Measurements from ENCODE around the gene RAB27A.
"Not testable (repeated sequence)": the region's sequence is repeated elsewhere in the genome, so short reads cannot be mapped to it uniquely, and the experiment has no call there.

Gene RAB27A

GRCh38 chr15:55289746-55290527 is at the start of gene RAB27A:
RAB27A (minus strand) TSS chr15:55289813; CDS start chr15:55234934, 54,879 bp downstream.
- peak; percentile 44 for DNase-seq (ENCODE audit: low read depth, low spot score)

GRCh38 chr15:55337160-55337559 is 47.5 kb upstream of the RAB27A start:
- no peak for DNase-seq (ENCODE audit: low read depth, low spot score)

GRCh38 chr15:55334997-55335396 is 45.4 kb upstream of the RAB27A start:
- no peak for DNase-seq (ENCODE audit: low read depth, low spot score)

GRCh38 chr15:55334371-55334770 is 44.8 kb upstream of the RAB27A start:
- no peak for DNase-seq (ENCODE audit: low read depth, low spot score)

GRCh38 chr15:55327387-55327786 is 37.8 kb upstream of the RAB27A start:
- DNase-seq (ENCODE audit: low read depth, low spot score) = no peak

GRCh38 chr15:55322467-55322866 is 32.9 kb upstream of the RAB27A start:
- DNase-seq (ENCODE audit: low read depth, low spot score) = no peak

- no peak for DNase-seq (ENCODE audit: low read depth, low spot score)
Measured at GRCh38 chr15:55320963-55321362, 31.4 kb upstream of the RAB27A start.

- no peak for DNase-seq (ENCODE audit: low read depth, low spot score)
Measured at GRCh38 chr15:55320238-55320550, 30.6 kb upstream of the RAB27A start.

GRCh38 chr15:55319537-55320237 is 30.1 kb upstream of the RAB27A start:
- no peak for DNase-seq (ENCODE audit: low read depth, low spot score)

- DNase-seq (ENCODE audit: low read depth, low spot score) = peak; percentile 34
Measured at GRCh38 chr15:55318588-55319494, 29.2 kb upstream of the RAB27A start, which contains the start of the genes PIGB and PIGBOS1. PIGB (plus strand) TSS chr15:55319222; CDS start chr15:55319251, 29 bp downstream. PIGBOS1 (minus strand) TSS chr15:55319123; CDS start chr15:55317792, 1,331 bp downstream.

- DNase-seq (ENCODE audit: low read depth, low spot score) = not testable (repeated sequence)
Measured at GRCh38 chr15:55302801-55303200, 13.2 kb upstream of the RAB27A start.

- no peak for DNase-seq (ENCODE audit: low read depth, low spot score)
Measured at GRCh38 chr15:55297315-55297714, 7.7 kb upstream of the RAB27A start.

- DNase-seq (ENCODE audit: low read depth, low spot score) = peak; percentile 68
Measured at GRCh38 chr15:55290528-55291057, 980 bp upstream of the RAB27A start.

- DNase-seq (ENCODE audit: low read depth, low spot score) = no peak
Measured at GRCh38 chr15:55289011-55289745, 435 bp downstream of the RAB27A start.

GRCh38 chr15:55288006-55288717 is 1.5 kb downstream of the RAB27A start:
- no peak for DNase-seq (ENCODE audit: low read depth, low spot score)

- not testable (repeated sequence) for DNase-seq (ENCODE audit: low read depth, low spot score)
Measured at GRCh38 chr15:55286442-55287189, 3.0 kb downstream of the RAB27A start.

GRCh38 chr15:55284426-55284825 is 5.2 kb downstream of the RAB27A start:
- no peak for DNase-seq (ENCODE audit: low read depth, low spot score)

- DNase-seq (ENCODE audit: low read depth, low spot score) = no peak
Measured at GRCh38 chr15:55283379-55284147, 6.0 kb downstream of the RAB27A start.
